ENCODE measurements around the gene CFAP20DC.
"Not testable (repeated sequence)": the region's sequence is repeated elsewhere in the genome, so short reads cannot be mapped to it uniquely, and the experiment has no call there.

CFAP20DC gene

DNA sequence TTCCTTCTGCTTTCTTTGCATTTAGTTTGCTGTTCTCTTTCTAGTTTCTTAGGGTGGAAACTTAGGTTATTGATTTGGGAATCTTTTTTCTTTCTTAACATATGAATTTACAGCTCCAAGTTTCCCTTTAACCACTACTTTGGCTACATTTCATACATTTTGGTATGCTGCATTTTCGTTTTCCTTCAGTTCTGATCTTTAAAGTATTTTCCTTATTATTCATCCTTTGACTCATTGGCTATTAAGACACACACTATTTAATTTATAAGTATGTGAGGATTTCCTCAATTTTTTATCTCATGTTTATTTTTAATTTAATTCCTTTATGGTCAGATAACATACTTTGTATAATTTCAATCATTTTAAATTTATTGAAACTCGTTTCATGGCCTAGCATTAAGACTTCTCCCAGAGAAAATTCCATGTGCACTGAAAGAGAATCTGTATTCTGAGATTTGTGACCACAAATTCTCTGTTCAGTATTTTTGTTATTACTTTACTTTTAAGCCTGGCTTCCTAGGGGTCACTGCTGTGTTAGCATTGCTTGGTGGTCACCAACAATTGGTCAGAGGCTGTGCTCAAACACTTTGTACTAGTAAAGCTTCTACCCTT, 87.7 kb downstream of the CFAP20DC start:
- DNase-seq: no peak

DNA sequence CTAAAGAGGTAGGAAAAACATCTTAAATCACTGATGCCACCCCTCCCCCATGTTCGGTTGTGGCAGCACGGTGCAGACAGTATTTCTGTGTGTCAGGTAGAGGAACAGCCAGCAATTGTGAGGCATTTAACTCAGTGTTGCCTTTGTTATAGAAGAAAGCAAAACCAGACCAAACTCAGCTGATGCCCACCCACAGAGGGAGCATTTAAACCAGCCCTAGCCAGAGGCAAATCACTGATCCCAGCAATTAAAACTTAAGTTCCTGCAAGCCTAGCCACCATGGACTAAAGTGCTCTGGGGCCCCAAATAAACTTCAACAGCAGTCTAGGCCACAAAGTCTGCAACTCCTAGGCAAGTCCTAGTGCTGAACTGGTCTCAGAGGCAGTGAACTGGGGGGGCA, 94.5 kb downstream of the CFAP20DC start:
- no peak for DNase-seq

DNA sequence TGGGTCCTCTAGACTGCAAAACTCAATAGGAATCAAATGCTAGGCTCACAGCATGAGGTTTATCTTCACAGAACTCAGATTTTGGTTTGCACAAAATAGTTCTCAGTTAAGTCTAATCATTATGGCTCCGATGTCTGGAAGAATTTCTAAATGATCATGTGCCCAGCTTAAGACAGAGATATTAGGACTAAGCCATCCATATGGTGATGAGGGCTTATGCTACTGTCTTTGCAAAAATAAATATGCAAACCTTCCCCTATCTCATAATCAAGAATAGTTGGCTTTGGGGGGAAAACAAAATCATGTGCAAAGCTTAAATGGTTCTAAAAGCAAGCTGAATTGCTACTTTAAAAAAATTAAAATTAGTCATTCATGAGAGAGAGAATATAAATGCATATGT, 96.5 kb downstream of the CFAP20DC start:
- no peak for DNase-seq

DNA sequence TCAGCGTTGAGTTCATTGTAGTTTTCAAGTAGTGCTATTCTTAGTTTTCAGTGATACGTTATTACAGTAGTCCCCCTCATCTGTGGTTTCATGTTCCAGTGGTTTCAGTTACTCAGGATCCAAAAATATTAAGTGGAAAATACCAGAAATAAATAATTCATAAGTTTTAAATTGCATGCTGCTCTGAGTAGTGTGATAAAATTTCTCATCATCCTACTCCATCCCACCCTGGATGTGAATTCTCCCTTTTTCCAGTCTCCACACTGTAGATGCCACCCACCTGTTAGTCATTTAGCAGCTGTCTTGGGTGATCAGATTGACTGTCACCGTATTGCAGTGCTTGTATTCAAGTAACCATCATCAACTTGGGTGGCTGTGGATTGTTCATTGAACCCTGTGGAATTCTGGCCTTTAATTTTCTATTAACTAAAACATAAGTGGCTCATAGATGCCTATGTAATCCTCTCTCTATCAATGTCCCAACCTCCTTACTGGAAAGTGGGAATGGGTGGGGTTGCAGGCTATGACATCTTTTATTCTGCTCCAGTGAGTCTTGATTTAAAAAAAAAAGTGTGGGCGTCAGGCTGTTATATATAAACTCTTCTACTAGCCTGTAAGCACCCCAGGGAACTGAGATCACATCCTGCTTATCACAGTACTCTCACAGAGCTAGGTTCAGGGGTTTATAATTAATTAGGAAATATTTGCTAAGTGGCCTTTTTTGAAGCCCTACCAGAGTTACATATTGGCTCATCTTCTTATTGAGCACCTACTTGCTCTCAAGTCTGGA, 97.5 kb downstream of the CFAP20DC start:
- DNase-seq: no peak

DNA sequence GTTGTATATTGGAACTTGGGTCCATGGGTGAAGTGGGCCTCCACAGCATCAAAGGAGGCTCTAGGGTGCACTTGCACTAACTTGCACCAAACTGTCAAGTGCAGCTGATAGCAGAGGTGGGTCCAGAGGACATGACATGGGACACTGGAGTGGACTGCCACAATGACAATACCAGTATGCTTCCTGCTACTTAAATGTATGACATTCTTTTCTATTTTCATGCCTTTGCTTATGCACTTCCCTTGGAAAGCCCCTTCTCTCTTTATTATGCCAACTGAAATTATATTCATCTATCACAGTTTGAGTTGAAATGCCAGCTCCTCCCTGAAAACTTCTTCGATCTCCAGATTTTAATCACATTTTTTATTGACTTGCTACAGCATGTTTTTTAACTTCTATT, 101.8 kb downstream of the CFAP20DC start:
- no peak for DNase-seq

DNA sequence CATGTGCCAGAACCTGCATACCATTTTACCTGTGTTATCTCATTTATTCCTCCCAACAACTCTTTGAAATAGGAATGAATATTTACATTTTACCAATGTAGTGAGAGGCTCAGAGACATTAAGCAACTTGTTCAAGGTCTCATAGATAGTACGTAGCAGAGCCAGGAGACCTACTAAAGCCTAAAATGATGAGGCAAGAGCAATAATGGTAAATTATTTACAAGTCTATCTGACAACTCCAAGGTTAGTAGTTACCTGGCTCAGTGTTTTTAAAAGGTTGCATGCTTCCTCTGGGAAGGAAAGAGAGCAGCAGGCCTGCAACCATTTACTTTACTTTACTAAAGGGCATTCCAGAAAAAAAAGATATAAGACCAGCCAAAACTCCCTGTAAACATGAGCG, 103.0 kb downstream of the CFAP20DC start:
- no peak for DNase-seq

DNA sequence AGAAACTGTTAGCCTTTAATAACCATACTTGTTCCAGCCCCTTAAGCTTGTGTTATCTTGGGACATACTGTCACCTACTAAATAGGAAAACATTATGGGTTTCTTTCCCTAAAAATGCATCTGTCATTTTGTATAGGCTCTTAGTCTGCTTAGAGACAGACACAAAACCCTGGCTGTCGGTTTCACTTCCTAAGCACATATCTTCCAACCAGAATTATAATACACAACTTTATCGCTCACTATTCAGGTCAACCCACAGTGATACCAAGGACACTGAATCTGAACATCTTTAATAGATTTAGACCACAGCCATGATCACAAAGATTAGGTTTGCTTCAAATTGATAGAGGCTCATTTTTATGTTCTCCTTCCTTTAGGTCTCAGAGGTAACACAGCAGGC, 111.8 kb downstream of the CFAP20DC start:
- DNase-seq: no peak

DNA sequence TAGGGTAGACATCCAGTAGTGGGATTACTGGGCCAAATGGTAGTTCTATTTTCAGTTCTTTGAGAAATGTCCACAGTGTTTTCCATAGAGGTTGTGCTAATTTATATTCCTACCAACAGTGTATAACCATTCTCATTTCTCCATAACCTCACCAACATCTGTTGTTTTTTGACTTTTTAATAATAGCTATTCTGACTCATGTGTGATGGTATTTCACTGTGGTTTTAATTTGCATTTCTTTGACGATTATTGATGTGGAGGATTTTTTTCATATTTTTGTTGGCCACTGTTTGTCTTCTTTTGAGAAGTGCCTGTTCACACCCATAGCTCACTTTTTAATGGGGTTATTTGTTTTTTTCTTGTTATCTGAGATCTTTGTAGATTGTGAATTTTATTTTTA, 125.2 kb downstream of the CFAP20DC start:
- DNase-seq: no peak

DNA sequence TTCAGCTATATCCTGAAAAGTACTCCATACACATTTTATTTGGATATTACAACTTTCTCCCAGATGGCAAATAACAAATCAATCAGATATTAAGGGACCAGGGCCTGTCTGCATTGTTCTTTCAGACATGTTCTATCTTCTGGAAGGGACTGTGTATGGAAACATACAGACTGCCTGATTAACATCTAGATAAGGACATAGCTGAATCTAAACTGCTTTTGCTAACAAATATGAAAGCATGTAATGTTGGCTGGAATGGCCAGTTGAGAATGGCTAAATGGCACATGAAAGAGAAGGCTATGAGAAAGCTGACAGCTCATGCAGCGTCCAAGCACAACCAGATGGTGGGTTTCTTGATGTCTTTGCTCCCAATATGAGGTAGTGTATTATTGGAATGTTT, 149.4 kb downstream of the CFAP20DC start:
- DNase-seq: no peak

DNA sequence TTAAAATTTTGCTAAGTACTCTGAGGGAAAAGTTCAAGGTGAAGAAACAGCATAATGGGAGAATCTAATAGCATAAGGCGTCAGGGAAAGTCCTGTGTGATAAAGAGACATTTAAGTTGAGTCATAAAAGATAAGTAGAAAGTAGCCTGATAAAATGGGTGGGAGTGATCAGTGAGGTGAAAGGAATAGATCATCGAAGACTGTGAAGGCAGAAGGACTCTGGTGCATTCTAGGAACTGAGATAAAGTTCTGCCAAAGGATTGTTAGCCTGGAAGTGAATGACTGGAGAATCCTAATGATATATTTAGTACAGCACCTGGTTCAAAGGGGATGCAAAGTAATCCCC, 149.9 kb downstream of the CFAP20DC start:
- no peak for DNase-seq

DNA sequence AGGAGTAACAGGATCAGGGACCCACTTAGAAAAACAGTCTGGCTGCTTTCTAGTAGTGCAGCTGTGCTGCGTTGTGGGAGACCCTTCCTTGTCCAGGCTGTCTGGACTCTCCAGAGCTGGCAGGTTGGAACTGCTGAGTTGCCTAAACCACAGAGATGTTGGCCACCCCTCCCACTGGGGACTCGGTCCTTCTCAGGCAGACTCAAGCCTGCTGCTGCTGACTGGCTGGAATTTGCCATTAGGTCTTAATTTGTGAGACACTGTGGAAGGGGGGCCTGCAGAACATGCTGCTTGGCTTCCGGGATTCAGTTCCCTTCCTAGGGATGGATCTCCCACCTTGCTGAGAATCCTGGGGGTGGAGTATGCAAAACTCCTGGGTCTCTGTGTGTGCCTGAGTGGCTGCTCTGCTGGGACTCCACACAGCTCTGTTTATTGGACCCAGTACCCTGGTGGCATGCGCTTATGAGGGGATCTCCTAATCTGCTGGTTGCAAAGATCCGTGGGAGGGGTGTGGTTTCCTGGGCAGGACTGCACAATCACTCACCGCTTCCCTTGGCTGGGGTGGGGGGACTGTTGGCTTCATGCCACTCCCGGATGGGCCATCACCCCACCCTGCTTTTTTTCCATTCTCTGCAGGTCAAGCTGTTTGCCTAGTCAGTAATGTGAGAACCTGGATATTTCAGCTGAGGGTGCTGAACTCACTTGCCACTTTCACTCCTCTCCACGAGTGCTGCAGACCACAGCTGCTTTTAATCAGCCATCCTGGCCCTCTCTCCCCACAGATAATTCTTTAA, 150.5 kb downstream of the CFAP20DC start:
- no peak for DNase-seq

DNA sequence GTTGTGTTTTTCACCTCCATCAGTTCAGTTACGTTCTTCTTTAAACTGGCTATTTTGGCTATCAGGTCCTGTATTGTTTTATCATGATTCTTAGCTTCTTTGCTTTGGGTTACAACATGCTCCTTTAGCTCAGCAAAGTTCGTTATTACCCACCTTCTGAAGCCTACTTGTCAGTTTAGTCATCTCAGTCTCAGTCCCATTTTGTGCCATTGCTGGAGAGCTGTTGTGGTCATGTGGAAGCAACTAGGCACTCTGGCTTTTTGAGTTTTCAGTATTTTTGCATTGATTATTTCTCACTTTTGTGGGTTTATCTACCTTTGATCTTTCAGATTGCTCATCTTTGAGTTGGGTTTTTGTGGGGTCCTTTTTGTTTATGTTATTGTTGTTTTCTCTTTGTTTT, 151.3 kb downstream of the CFAP20DC start:
- DNase-seq: no peak

DNA sequence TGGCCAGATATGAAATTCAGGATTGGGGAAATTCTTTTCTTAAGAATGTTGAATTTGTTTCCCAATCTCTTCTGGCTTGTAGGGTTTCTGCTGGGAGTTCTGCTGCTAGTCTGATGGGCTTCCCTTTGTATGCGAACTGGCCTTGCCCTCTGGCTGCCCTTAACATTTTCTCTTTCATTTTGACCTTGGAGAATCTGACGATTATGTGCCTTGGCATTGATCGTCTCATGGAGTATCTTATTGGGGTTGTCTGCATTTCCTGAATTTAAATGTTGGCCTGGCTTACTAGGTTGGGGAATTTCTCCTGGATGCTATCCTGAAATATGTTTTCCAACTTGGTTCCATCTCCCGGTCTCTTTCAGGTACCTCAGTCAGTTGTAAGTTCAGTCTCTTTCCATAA, 152.2 kb downstream of the CFAP20DC start:
- DNase-seq: no peak

DNA sequence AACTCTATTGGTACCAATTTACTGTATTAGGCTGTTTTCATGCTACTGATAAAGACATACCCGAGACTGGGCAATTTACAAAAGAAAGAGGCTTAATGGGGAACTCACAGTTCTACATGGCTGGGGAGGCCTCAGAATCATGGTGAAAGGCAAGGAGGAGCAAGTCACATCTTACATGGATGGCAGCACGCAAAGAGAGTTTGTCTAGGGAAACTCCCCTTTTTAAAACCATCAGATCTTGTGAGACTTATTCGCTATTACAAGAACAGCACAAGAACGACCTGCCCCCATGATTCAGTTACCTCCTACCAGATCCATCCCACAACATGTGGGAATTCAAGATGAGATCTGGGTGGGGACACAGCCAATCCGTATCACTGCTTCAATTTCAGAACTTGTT, 154.1 kb downstream of the CFAP20DC start:
- DNase-seq: not testable (repeated sequence)

DNA sequence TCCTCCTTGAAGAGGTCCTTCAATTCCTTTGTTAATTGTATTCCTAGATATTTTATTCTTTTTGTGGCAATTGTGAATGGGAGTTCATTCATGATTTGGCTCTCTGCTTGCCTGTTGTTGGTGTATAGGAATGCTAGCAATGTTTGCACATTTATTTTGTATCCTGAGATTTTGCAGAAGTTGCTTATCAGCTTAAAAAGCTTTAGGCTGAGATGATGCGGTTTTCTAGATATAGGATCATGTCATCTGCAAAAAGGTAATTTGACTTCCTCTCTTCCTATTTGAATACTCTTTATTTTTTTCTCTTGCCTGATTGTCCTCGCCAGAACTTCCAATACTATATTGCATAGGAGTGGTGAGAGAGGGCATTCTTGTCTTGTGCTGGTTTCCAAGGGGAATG, 157.3 kb downstream of the CFAP20DC start:
- DNase-seq: not testable (repeated sequence)

DNA sequence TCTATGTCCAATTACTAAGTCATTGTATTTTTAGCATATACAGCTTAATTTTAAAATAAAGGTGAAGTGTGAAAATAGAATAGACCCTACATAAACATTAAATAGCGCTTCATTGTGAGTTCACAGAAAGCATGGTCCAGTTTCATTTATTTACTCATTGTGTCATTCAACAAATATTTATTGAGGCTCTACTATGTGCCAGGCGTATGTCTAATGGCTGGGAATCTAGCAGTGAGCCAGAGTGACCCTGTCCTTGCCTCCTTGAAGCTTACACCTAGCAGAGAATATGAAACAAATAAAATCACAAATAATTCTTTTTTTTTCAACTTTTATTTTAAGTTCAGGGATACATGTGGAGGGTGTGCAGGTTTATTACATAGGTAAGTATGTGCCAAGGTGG, 161.7 kb downstream of the CFAP20DC start:
- DNase-seq: no peak

DNA sequence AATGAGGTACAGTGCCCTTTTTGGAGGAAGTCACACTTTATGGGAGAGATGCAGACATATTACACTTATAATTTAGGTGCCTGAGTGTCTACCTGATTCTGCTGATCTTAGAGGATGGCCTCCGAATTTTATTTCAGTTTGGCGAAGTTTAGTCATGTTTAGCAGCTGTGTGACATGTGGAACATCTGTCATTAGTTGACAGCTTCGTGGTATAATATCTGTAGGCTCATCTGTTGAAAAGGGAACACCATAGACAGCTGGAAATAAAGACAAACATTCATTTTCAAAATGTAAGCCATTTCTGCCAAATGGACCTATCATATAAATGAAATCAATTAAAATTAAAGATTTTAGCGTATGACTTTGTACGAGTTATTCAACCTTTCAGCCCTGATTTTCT, 165.4 kb downstream of the CFAP20DC start:
- DNase-seq: no peak

DNA sequence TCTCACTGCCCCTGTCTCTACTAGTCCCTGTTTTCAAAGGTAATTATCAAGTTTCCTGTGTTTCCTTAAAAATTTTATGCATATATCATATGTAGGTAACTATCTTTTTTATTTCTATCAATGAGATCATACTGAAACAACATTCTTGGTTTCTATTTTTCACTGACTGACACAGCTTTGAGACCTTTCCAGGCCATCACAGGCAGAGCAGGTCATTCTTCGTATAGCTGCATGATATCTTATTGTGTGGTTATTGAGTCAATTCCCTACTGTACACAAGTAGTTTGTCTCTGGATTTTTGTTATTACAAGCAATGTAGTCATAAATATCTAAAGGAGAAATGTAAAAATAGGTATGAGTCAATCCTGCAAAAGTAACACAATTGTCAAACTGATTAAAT, 169.6 kb downstream of the CFAP20DC start:
- DNase-seq: no peak

DNA sequence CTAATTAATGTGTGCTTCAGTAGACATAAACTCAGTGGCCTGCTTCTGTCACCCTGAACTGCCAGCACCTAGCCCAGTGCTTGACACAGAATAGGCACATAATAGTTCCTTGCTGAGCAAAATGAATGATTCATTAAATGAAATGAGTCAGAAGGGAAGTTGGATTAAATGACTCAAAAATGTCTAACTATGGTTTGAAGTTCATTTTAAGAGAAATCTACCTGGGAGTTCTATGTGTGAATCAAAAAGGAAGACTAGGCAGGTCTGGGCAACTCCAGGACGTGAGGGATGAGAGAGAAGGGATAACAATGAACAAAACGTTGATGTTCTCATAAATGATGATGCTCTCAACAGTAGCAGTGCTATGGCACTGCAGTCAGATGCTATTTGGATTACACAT, 175.0 kb downstream of the CFAP20DC start:
- no peak for DNase-seq

DNA sequence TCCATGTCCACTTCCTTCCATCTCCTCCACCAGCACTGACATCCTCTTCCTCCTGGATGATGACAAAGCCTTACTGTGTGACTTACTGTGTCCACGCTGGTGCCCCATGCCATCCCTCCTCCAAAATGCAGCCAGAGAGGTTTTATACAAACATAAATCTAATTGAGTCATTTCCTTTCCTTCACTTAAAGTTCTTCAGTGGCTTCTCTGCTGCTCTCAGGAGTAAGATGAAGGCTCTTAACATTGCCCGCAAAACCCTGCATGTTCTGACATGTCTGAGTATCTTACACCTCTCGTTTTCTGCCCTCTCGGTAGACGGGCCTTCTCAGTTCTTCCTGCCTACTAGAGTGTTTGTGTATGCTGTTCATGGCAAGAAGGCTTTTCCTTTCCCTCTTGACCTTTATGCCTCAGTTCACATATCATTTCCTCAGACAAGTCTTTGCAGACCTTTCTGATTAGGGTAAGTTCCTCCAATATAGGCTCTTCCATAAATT, 175.5 kb downstream of the CFAP20DC start:
- no peak for DNase-seq

DNA sequence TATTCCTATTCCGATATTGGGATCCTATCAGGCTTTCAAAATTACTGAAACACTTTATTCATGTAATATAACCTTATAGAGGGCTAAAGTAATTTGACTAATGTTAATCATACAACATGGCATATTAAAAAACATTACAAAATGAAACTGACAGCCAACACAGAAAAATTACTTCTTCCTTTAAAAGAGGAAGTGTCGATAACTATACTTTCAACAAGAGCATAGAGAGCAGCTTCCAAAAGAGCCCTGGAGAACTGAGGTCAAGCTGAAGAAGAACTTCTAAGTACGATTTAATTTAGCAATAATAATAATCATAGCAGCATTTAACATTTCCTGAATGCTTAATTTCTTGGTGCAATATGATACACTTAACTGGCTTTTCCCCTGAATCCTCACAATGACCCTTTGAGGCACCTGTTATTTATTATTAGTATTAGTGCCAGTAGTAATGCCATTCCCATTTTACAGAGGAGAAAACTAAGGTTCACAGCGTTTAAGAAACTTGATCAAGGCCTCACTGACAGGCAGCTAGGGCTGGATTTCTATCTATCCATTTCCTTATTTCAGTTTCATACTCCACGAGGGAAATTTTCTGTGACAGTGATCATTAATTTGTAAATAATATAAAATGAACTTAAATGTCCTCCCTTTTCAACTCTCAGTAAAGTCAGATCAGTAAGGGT, 181.6 kb downstream of the CFAP20DC start:
- no peak for DNase-seq

DNA sequence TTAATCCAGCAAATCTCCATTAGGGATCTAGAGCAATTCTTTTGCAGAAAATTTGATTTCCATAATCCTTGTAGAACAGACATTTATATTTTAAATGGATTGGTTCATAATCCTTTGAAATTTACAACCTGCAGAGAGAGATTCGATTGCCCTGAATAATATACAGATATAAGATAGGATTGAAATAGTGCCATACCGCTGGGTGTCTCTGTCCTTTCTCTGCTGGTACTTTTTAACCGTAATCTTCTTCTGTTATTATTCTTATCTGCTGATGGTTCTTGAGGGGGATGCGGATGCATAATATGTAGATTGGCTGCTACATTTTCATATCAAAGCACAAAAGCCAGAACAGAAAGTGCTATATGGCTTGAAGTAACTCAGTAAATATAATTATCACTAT, 182.2 kb downstream of the CFAP20DC start:
- no peak for DNase-seq

DNA sequence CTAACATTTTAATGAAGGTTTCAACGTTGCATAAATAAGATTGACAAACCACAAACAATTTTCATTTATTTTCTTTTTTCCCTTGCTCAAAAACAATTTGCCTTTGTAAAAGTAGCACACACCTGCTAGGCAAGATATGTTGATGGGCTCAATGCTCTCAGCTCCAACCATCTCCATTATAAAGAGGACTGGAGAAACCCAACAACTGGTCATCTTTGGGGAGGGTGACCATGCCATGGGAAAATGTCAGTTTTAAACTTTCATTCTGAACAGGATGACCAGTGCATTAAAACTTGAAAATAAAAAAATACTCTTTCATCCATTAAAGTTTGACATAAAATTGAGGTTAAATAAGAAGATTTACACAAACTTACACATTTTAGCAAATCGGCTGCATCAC, 183.7 kb downstream of the CFAP20DC start:
- DNase-seq: no peak

All from activated CD4-positive, CD25-positive, alpha-beta regulatory T cell (primary cell).